Hypothalamus (tissue), 51 donors: Measurements from ENCODE around the gene PAQR4.
A peak's percentile ranks its signal among the peaks of the same experiment; 100 is the strongest.

ENCODE experiments used
- DNase-seq, 51 donors: peaks; one replicate each; lab custom pipeline; 2025; lab: John Stamatoyannopoulos, UW

PAQR4 gene

DNA sequence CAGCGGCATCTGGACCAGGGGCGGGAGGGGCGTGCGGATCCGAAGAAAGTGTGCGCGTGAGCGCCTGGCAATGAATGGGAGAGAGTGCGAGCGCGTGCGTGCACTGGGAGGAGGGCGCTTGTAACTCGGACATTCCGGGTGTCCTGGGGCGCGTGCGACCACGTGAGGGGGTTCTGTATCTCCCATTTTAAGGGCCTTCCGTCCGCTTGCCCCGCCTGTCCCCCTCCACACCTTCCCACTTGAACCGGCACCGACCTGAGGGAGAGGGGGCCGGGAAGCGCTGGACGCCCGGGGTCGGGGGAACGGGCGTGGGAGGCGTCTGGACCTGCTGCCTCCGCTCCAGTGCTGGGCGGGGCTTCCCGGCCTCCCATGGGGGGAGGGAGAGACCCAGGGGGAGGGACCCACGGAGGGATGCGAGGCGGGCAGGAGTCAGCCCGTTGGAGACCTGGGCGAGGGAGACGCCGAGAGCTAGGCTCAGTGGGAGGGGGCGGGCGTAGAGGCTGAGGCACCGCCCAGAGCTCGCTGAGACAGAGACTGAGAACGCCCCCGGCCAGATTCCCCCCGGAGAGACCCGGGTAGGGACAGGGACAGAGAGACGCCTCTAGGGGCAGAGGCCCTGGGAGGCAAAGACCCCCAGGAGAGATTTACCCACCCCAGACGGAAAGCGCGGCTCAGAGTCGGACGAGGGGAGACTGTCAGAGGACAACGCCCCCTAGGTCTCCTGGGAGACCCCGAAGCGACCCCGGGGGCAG lies 5.2 kb upstream of the PAQR4 start, which contains the start of gene KREMEN2:
Gene KREMEN2 (plus strand): TSS at position 553 of the 752 bp plus-strand sequence. CDS start 246 bp downstream, outside the sequence.
- DNase-seq: no peak

DNA sequence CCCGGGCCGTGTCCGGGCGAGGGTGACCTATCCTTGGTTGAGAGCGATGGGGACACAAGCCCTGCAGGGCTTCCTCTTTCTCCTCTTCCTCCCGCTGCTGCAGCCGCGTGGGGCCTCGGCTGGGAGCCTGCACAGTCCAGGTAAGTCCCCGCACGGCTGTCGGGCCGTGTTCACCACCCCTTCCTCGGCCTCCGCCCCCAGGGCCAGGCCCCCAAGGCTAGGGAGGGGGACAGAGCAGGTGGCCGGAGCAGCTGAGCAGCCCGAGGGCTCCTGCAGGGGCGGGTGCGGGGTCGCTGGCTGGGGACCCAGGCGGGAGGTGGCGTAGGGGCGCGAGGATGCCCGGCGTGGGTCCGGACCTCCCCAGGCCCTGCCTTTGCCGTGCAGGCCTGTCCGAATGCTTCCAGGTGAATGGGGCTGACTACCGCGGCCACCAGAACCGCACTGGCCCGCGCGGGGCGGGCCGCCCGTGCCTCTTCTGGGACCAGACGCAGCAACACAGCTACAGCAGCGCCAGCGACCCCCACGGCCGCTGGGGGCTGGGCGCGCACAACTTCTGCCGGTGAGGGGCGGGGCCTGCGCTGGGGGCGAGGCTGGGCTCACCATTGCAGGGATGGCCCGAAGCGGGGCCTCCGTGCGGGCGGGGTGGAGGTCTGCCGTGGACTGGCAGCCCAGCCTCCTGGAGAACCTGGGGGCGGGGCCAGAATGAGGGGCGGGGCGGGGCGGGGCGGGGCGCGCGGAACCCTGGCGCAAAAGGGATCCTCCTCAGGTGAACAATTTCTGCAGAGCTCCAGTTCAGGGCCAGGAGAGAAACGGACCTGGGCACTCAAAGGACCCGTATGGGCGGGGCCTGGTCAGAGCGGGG lies 4.4 kb upstream of the PAQR4 start:
- DNase-seq: no peak

DNA sequence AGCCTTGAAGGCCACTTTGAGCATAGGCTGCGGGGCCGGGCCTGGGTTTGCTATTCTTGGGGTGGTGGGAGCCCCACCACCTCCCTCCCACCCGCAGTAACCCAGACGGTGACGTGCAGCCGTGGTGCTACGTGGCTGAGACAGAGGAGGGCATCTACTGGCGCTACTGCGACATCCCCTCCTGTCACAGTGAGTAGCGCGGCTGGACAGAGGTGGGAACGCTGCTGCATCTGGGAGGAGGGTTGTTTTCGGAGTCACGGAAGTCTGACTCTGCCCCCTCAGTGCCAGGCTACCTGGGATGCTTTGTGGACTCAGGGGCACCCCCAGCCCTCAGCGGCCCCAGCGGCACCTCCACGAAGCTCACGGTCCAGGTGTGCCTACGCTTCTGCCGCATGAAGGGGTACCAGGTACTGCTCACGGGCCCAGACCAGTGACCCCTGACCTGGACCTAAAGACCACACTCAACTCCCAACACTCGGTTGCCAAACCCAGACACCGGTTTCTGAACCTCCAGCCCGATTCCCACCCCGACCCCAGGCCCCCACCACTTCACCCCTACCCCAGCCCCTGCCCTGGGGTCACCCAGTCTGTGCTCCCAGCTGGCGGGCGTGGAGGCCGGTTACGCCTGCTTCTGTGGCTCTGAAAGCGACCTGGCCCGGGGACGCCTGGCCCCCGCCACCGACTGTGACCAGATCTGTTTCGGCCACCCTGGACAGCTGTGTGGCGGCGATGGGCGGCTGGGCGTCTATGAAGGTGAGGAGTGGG lies 2.9 kb upstream of the PAQR4 start:
- DNase-seq: no peak

DNA sequence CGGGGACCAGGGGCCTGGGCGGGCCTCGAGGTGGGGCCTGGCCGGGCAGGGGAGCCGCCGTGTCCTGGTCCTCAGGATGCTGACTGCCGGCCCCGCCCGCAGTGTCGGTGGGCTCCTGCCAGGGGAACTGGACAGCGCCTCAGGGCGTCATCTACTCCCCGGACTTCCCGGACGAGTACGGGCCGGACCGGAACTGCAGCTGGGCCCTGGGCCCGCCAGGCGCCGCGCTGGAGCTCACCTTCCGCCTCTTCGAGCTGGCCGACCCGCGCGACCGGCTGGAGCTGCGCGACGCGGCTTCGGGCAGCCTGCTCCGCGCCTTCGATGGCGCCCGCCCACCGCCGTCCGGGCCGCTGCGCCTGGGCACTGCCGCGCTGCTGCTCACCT lies 2.3 kb upstream of the PAQR4 start:
- no peak for DNase-seq

DNA sequence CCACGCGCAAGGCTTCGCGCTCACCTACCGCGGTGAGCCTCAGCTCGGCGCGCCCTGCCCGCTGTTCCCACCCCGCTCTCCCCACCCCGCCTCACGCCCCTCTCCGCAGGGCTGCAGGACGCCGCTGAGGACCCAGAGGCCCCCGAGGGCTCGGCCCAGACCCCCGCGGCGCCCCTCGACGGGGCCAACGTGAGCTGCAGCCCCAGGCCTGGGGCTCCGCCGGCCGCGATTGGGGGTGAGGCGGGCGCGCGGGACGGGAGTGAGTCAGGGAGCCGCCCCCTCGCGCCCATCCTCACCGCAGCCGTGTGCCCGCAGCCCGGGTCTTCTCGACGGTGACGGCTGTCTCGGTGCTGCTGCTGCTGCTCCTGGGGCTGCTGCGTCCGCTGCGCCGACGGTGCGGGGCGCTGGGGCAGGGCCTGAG lies 1.9 kb upstream of the PAQR4 start:
- no peak for DNase-seq

DNA sequence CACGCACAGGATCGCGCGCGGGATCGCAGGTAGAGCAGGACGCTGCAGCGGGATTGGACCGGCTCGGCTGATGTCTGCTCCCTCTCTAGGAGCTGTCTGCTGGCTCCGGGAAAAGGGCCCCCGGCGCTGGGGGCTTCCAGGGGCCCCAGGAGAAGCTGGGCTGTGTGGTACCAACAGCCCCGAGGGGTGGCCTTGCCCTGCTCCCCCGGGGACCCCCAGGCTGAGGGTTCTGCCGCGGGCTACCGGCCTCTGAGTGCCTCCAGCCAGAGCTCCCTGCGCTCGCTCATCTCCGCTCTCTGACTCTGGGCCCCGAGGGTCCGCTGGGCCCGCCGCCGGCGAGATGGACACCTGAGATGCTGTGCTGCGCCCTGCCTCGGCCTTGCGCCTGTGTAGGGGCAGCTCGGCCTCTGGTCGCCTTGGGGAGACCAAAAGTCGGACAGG lies 1.4 kb upstream of the PAQR4 start:
- no peak for DNase-seq

DNA sequence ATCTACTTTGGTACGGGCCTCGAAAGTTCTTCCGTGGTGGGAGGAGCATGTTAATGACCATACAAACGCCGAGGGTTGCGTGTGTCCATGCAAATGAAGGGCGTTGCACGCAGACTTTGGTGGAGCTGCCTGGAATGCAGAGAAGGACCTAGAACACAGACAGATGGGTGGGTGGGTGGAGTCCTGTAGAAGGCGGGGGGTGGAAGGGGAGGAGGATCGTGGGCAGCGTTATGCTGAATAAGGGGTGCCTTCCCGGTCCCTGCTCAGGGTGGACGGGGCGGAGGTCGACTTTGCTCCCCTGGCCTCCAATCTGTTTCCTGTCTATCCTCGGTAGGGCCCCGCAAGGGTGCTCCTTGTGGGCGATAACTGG lies 795 bp upstream of the PAQR4 start:
- no peak for DNase-seq

DNA sequence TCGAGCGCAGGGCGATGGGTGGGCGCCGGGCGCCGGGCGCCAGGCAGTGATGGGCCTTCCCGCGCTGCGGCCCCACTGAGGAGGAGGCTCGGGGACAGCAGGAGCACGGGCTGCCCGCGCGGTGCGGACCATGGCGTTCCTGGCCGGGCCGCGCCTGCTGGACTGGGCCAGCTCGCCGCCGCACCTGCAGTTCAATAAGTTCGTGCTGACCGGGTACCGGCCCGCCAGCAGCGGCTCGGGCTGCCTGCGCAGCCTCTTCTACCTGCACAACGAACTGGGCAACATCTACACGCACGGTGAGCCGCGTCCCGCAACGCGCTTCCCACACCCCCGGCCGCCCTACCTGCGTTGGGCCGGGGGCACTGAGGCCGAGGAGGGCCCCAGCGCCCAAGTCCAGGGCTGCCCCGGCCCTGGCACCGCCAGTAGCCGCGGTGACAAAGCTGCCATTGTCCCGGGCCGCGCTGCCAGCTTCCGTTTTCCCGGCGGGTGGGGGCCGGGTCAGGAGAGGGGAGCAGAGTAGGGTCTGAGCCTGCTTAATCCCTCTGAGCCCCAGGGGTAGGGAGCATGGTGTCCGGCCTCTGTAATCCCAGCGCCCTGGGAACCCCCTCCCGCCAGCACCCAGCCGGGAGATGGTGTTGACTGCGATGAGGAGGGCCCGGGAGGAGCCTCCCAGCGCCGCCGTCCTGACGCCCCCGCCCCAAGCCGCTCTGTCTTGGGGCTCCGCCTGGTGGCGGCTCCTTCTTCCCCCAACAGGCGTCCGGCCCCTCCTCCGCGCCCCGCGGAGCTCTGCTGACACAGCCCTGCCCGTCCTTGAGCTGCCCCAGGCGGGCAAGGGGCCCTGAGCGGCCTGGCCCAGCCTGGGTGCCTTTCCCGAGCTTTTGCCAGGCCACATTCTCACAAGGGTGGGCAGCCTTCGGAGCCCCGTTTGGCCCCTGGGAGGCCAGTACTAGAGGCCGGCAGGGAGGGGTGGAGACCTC lies 685 bp downstream of the PAQR4 start:
- peak in 40 of 51 donors; percentile 15 to 78 (median 58) for DNase-seq

DNA sequence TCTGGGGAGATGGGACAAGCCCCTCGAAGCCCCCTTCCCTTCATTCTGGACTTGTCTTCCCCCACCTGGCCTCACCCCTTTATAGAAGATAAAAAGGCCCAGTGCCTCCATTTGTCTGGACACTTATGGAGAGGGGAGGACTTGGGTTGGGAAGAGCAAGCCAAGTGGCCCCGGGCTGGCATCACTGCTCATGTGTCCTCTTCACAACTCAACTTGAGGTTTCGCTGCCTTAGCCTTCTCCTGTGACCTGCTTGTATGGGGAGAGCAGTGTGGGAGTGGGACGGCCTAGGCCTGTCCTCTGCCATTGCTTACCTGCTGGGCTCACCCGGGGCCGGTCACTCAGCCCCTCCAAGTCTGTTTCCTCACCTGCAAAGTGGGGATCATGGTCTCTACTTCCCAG lies 1.4 kb downstream of the PAQR4 start:
- DNase-seq: no peak

DNA sequence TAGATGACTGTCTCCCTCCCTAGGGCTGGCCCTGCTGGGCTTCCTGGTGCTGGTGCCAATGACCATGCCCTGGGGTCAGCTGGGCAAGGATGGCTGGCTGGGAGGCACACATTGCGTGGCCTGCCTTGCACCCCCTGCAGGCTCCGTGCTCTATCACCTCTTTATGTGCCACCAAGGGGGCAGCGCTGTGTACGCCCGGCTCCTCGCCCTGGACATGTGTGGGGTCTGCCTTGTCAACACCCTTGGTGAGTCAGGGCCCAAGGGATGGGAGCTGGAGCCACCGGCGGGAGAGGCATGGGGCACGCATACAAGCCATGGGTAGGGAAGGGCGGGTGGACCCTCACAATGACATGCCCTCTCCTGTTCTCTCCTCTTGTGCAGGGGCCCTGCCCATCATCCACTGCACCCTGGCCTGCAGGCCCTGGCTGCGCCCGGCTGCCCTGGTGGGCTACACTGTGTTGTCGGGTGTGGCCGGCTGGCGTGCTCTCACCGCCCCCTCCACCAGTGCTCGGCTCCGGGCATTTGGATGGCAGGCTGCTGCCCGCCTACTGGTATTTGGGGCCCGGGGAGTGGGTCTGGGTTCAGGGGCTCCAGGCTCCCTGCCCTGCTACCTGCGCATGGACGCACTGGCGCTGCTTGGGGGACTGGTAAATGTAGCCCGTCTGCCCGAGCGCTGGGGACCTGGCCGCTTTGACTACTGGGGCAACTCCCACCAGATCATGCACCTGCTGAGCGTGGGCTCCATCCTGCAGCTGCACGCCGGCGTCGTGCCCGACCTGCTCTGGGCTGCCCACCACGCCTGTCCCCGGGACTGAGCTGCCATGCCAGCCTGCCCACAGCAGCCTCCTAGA lies 2.2 kb downstream of the PAQR4 start:
- no peak for DNase-seq

DNA sequence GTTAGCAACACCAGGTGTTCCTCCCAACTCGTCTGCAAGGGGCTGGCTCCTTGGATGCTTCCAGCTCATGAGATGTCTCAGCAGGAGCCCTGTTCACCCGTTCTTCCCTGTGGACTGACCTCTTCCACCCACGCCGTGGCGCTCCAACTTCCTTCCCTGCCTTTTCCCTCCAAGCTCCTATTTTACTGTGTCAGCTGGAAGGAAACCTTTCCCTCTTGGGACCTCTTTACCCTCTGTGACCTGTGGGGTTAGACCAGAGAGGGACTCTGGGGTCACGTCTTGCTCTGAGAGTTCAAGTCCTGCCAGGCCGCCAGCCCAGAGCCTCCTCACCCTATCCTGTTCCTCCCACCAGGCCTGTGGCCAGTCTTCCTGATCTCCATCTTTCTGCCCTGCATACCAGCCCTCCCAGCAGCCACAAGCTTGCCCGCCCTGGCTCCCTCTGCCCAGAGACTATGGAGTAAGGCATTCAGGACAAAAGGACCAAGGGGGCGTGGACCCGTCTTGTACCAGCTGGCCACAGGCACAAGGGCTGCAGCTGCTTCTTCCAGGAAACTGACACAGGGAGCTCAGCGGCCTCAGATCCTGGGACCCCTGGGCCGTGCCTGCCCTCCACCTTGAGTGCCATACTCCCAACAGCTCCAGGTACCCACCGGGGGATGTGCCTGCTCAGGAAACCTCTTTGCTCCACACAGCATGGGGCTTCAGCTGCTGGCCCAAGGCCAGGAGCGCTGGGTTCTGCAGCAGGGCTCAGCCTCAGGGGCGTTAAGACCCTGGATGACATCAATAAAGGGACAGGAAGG lies 3.0 kb downstream of the PAQR4 start:
- DNase-seq: peak in 2 of 51 donors; percentile 8 to 17

DNA sequence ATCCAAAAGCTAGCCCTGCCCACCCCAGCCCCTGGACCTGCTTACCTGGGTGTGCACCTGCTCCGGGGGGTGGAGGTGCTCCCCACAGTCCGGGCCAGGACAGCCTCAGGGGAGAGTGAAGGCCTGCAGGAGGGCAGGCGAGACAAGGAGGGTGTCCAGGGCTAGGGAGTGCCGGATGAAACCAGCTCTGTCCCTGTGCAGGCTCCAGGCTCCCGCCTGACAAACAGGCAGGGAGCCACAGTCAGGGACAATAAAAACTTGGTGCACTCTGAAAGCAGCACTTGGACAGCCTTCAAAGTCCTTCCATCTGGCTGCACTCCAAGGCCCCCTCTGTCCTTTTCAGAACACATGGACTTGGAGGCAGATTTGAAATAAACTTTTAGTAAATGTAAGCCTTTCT lies 3.9 kb downstream of the PAQR4 start:
- DNase-seq: peak in 34 of 51 donors; percentile 14 to 70 (median 35)

DNA sequence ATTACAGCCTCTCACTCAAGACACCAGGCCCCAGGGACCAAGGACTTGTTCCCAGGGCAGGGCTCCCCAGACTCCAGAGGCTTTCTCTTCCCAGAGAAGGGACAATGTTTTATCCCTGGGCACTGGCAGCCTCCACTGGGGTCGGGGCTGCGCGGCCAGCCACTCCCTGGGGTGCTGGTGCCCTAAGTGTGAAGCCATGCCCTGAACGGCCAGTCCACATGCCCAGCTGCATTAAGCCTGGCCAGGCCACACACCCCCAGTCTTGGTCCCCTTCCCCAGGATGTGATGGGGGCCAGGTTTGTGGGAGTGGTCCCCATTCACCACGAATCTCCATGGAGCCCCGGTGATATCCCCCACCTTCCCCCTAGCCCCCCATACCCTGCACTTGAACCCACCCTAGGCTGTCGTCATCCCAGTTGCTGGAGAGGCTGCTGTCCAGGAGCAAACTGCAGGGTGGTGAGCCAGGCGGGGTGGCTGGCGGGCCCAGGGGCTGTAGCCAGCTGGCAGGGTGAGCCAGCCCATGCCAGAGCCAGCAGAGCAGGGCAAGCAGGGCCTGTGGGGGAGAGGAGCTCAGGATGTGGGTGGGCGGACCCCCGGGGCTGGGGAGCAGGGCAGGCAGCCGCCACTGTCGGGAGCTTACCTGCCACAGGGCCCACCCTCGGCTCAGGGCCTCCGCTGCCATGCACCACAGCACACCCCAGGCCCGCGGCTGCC lies 4.6 kb downstream of the PAQR4 start:
- DNase-seq: peak in 17 of 51 donors; percentile 2 to 52 (median 23)

DNA sequence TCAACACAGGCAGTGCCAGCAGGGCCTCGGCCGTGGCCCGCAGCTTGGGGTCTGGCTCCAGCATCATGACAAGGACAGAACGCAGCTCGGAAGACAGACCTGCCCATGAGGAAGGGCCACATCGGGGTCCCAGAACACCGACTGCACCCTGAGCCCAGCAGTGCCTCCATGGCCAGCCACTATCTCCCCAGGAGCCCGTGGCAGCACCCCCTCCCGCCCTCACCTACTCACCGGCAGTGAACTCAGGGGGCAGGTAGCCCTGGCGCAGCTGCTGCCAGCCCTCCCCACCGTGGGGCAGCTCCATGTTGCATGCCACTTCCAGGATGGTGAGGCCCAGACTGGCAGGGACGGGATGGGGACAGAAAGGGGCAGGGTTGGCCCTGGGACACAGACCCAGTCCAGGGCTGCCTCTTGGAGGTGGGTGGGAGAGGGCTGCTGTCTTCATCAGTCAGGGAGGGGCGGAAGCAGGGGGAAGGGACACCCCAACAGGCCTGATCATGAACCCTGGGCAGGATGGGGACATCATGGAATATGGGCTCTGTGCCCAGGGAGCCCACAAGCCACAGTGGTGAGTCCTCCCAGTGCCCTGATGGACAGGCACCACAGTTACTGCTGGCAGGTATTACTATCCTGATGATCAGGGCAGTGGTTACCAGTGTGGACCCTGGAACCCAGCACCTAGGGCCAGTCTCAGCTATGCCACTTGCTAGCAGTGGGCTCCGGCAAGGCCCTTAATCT lies 5.3 kb downstream of the PAQR4 start:
- DNase-seq: no peak

DNA sequence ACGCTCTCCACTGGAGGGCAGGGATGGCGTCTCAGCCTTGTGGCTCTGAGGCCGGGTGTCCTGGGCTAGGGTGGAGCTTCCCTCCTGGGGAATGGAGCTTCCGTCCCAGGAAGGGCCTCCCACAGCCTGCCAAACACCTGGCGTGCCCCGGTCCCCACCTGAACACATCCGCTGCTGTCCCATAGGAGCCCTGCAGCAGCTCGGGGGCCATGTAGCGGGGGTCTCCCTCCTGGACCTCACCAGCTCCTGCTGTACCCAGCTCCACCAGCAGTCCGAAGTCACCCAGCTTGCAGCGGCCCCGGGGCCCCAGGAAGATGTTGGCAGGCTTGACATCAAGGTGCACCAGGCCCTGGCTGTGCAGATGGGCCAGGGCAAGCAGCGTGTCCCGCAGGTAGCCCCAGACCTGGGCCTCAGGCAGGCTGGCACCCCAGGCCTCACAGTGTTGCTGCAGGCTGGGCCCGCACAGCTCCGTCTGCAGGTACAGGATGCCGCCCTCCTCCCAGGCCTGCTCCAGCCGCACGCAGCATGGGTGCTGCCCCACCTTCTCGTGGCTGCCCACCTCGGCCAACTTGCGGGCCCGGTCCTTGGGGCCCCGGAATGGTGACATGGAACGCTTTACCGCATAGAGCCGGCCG lies 6.1 kb downstream of the PAQR4 start:
- no peak for DNase-seq

DNA sequence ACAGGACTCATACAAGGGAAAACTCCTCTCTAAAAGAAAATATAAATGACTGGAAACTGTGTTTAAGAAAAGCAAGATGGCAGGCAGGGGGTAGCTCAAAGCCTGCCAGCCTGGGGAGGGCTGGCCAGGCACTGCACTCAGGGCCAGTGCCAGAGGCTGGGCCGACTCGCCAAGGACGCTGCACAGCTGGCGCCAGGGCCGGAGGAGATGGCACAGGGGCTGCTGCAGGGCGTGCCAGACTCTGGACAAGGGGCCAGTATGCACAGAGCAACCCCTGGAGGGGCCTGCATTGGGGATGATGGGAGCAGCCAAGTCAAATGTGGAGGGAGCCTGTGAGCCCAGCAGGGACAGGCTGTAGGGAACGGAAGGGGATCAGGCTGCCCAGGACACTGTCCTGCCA lies 7.1 kb downstream of the PAQR4 start:
- DNase-seq: peak in 10 of 51 donors; percentile 14 to 45 (median 26)
